Activated T-cell treated with anti-CD3 and anti-CD28 coated beads for 24 hours (primary cell): Measurements from ENCODE around the gene ADGRD1.
"Not testable (repeated sequence)": the region's sequence is repeated elsewhere in the genome, so short reads cannot be mapped to it uniquely, and the experiment has no call there.

Experiments
- DNase-seq: peaks from one replicate; pipeline ENCODE4 v3.0.0-alpha.2; 2020; ENCODE audit warnings: low read depth

ADGRD1 gene

DNA sequence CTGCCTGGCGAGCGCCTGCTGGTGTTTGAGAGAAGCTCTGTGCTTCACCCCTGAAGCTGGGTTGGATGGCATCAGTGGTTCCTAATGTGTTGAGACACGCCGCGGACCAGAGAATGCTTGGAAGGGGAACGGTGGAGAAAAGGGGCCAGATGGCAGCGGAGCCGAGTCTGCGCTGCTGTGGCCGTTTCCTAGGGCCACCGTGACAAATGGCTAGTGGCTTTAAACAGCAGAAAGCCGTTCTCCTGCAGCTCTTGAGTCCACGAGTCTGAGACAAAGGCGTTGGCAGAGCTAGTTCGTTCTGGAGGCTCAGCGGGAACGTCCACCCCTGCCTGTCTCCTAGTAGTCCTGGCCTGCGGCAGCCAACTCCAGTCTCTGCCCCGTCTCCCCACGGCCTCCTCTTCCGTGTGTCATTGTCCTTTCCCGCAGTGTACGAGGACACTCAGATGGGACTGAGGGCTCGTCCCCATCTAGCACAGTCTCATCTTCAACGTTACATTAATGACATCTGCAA lies 103.6 kb downstream of the ADGRD1 start:
- DNase-seq, result no peak

DNA sequence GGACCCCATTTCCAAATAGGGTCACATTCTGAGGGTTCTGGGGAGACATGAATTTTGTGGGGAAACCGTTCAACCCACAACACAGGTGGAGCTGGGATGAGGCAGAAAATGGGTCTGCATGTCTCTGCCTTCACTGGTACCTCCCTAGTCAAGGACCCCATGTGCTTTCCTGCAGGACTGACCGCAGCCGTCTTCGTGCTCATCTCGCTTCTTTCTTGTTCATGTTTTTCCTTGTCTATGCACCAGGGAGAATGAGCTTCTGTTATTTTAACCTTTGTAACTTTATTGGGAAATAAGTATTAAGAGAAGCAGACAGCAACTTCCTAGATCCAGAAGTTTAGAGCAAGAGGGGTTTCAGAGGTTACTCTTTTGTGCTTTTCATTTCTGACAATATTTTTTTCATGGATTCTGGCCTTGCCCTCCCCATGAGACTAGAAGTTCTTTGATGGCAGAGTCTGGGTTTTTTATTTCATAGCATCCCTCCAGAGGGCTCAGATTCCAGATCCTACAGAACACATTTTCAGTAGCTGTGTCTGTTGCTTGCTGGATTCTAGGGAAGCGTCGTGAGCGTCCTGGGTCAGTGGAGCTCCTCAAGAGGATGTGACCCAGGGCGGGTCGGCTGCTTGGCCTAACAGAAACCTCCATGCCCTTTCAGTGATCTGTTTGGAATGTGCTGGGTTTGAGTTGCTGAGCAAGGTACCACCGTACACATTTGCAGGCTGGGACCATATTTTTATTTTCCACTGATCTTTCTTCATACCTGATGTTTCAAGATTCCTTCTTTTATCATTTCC lies 104.2 kb downstream of the ADGRD1 start:
- DNase-seq, result no peak

DNA sequence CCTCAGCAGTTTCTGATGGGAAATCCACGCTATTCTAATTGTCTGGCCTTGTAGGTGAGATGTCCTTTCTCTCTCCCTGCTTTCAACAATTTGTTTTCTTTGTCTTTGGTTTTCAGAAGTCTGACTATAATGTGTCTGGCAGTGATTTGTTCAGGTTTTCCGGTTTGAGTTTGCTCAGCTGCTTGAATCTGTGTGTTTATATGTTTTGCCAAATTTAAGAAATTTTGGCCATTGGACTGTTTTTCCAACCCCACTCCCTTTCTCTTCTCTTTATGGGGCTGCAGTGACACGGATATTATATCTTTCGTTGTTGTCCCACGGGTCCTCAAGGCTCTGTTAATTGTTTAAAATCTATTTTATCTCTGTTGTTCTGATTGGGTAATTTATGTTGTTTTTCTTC lies 105.0 kb downstream of the ADGRD1 start:
- DNase-seq, result no peak

DNA sequence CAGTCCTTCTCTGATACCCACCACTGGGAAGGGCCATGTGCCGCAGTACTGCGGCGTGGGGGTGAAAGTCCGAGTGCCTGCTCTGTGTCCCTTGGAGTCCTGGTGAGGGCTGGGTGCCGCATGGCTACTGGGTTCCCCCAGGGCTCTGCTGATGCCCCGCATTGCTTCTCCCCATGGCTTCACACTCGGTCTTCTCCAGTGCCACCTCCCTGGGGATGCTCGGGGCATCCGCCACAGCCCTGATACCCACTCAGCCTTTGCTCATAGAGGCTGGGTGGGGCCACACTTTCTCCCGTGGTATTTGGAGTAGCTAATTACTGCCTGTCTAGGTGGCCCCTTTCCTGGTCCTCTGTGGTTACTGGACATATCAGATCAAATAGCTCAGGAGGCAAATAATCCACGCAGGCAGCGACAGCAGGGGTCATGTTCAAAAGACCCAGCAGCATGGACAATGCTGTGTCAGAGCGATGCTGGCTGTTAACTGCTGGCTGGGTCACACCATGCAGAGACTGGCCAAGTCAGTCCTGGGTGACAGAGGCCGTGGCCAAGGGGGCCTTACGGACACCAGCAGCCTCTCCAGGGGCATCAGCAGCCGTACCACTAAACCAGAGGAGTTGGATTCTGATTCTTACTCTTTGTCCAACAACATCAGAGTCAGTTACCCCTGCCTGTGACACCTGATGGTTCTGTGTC lies 106.5 kb downstream of the ADGRD1 start:
- DNase-seq, result no peak

DNA sequence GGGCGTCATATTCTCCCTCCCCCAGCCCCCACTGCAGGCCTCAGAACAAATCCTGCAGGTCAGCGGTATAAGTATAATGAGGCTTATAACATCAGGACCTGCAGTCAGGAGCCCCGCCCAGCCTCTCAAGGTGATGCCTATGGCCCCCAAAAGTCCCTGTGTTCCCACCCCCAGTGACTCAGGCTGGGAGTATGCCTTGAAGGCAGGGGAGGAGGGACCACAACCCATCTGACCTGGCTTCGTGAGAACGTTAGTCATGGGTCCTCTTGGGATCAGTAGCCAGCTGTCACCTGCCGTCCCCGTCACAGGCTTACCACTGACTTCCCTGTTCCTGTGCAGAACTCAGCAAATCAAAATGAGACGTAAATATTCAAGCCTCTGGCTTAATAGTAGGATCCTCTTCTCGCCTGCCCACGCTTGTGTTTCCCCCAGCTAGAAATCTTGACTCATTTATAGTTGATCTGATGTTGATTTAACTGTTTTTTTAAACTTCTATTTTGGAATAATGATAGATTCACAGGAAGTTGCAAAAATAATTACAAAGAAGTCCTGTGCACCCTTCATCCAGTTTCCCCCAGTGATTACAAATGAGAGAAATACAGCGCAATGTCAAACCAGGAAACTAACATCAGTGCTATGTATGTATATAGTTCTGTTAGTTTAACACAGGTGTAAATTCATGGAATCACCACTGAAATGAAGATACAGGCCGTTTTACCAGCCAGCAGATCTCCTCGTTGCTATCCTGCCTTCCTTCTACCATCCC lies 107.5 kb downstream of the ADGRD1 start:
- no peak for DNase-seq

DNA sequence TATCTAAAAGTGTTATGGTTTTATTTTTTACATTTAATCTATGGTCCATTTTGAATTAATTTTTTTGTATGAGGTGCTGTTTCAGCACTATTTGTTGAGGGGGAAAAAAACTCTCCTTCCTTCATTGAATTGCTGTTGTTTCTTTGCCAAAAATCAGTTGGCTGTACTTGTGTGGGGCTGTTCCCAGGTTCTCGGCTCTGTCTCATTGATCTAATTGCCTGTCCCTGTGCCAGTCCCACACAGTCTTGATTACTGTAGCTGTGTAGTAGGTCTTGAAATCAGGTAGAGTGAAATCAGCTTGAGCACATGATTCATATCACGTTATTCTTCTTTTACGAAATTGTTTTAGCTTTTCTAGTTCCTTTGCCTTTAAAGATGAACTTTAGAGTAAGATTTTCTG lies 109.7 kb downstream of the ADGRD1 start:
- no peak for DNase-seq

DNA sequence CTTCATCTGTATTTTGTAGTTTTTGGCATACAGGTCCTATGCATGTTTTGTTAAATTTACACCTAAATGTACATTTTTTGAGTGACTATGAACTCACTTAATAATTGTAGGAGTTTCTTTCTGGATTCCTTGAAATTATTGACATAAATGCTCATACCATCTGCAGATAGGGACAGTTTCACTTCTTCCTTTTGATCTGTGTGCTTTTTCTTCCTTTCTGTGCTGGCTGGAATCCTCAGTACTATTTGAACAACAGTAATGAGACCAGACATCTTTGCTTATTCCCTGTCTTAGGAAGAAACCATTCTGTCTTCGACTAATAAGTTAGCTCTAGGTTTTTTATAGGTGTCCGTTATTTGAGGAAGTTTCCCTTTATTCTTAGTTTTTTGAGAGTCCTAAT lies 110.3 kb downstream of the ADGRD1 start:
- DNase-seq, result no peak

DNA sequence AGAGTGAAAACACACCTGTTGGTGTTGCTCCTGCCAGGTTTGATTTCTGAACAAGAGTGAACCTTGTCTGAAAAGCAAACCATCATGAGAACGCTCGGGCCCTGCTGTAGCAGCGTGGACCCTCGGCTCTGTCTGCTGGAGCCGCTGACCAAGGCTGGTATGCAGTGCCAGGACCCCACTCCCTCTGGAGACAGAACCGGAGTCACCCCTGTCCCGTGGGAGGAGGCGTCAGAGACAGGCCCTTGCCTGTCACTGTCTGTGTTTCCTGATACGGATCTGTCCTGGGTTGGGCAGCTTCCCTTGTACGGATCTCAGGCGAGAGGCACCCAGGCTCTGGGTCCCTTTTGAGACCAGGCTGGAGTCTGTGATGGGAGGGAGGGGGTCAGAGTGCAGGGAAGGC lies 111.6 kb downstream of the ADGRD1 start:
- DNase-seq, result no peak

DNA sequence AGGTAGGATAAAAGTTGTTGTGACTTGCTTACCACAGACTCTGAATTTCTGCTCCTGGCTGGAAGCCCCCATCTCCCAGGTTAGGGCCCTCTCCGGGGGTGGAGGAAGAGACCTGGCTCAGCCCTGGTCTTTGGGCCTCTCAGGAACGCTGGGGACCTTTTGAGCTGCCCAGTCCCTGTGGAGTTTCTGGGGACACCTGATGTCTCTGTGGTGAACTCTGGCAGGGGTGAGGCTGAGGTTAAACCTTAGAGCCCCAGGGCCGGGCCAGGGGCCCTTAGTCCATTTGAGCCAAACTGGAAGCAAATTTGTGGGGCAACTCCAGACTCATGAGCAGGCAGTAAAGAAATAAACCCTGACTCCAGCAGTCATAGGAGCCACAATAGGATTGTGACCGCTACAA lies 112.1 kb downstream of the ADGRD1 start:
- DNase-seq, result no peak

DNA sequence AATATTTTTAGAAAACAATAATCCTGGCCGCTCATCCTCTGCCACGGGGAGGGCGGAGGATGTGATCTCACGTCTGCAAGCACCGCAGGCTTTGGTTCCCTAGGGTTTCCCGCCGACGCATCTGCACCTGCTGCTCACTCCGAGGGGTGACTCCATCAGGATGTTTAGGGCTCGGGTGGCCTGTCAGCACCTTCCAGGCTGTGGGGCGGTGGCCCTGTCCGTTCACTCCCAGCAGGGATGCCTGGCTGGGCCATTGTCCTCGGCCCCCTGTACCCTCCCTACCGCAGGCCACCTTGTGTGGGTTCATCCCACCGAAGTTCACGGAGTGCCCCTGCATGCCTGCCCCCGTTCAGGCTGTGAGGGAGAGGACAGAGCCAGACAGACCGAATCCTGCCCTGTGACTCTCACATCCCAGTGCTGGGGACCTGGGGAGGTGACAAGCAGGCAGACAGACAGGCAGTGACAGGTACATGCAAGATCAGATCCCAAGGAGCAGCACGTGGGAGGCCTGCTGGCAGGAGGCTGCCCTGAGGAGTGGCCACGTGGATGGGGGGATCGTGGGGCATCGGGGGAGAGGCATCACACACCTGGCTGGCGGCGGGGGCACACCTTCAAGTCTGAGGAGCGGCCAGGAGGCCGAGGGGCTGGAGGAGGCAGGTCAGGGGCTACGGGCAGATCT lies 112.6 kb downstream of the ADGRD1 start:
- DNase-seq, result no peak

DNA sequence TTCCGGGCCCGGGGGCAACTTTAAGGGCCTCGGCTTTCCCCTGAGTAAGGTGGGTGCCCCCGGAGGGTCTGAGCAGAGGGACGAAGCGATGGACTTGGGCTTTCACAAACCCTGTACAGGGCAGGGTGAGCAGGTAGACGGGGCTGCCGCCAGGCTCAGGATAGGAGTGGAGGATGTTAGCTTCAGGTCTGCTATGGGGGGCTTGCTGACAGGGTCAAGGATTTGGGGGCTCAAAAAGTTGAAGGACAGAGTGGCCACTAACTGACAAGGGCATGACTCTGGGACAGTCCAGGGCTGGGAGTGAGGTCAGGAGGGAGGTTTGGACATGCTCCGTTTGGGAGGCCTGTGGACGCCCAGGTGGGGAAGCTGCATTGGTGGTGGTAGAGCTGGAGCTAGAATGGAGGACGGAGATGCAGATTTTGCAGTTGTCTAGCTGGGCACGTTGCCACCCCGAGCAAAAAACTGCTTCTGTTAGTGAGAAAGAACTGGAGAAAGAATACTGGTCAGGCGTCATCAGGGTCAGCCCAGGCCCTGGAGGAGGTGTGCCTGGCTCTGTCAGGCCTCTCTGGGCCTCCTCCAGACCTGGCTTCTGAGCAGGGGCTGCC lies 113.3 kb downstream of the ADGRD1 start:
- DNase-seq, result no peak

DNA sequence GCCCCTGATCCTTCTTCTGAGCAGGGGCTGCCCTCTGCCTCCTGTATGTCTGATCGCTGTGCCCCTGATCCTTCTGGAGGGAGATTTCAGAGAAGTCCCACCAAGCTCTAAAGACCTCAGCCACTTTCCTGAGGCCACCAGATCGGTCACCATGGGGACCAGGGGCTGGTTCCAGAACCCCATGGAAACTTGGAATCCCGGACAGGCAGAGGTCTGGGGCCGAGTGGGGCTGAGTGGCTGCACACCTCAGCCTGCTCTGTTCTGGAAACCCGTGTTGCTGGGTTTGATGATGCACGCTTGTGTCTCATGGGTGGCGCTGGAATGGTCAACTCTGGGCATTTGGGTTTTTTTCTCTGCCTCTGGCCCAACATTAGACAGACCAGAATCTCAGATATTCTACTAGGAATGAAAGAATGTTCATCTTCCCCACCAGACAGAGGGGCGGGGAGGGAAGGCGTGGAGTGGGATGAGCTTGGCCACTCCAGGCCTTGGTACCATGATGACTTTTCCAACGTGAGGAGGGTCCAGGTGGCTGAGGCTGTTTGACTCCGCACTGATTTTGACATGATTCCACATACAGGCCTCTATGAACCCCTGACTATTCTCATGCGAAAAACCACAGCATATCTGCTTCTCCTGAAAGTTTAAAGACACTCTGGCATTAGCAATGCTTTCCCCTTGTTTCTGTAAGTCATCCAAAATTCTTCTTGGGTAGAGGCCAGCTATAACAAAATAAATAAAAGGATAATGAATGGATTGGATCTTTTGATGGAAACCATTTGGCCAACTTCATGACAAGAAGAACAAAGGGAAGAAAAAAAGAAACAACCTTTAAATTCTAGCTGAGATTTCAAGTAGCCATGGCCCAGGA lies 114.5 kb downstream of the ADGRD1 start:
- no peak for DNase-seq

DNA sequence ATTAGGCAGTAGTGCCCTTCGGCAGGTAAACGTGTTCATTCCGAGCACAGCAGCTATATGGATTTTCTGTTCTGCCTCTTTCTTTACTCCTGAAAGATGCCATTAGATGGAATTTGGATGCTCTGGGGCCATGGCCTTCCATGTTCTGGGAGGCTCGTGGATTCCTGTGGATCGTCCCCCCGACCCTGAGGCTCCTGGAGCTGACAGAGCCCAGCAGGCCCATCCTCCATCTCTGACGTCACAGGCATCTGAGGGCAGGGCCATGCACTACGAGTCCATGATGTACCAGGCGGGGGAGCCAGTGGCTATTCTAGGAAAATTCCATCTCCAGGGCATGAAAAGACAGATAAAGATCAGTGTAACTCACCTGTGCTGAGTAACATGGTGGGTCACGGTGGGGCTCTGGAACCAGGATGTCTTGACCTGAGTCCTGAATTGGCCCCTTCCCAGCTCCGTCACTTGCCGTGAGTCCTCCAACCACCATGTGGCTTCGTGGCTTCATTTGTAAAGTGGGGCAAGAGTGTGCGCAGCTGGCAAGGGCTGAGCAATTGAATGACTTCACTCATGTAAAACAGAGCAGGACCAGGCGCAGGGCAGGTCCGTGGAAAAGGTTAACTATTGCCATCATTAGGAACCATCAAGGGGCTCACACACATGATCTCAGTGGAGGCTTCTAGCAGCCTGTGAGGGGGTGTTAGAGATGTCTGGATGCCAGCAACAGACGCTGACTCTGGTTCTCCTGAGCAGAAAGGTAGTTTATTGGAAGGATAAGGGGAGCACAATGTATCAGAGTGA lies 115.4 kb downstream of the ADGRD1 start:
- DNase-seq, result not testable (repeated sequence)

DNA sequence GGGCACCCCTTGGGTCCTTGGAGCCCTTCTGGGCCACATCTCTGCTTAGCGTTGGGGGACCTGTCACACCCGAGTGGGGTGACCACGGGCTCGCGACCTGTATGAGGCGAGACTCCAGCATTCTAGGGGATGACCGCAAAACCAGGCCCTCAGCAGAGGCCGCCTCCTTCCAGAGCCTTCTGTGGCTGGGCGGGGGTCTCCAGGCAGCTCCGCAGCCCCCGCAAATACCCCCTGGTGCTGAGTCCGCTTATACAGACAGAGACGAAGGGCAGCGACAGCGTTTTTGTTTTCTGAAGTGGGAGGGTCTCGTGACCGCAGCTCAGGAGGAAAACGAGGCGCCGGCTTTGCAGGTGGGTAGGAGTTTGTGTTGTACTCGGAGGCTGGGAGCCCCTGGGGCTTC lies 116.4 kb downstream of the ADGRD1 start:
- DNase-seq, result not testable (repeated sequence)

DNA sequence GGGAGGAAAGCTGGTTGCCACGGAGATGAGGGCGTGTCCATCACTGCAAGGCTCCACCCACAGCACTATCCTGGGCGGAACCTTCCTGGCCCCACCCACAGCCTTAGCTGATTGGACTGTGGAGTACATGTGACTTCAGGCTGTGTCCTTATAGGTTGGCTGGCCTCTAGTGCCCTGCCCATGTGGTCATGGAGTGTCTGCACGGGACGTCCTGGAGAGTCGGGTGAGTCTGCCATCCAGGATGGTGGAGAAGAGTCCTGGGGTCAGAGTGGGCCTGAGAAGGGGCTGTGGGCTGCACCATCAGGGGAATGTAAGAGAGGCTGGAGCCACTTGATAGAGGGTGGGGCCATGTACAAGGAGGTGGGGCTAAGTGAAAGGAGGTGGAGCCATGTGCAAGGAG lies 117.0 kb downstream of the ADGRD1 start:
- not testable (repeated sequence) for DNase-seq

DNA sequence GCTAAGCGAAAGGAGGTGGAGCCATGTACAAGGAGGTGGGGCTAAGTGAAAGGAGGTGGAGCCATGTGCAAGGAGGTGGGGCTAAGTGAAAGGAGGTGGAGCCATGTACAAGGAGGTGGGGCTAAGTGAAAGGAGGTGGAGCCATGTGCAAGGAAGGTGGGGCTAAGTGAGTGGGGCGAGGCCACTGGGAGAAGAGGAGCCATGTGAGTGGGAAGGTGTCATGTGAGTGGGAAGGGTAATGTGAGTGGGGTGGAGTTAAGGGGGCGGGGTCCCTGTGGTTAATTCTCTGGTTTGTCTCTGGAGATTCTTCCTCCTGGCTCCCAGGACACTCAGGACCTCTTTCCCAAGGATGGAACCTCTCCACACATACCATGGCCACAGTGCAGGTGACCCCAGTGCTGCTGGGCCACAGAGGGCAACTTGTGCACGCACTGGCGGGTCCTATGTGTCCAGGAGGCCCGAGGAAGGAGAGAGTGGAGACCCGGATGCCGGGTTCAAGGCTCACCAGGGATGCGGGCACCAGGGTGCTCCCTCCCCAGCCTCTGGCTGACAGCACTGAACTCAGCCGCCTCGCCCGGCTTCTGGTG lies 117.6 kb downstream of the ADGRD1 start:
- DNase-seq, result not testable (repeated sequence)

DNA sequence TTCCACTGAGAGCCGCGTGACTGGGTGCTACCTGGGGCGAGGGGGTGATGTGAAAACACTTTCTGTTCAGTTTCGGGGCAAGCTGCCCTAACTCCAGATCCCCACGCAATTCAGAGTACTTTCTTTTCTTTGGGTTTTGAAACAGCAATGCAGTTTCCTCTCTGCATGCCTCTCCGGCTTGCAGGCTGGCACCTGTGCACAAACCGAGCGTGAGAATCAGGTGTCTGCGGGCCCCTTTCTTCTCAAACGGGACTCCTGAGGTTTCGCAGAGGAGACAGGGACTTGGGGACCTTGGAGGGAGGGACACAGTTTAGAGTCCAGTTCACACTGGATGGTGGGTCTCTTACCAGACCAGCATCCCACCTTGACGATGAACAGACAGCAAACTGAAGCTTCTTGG lies 118.2 kb downstream of the ADGRD1 start:
- DNase-seq, result not testable (repeated sequence)

DNA sequence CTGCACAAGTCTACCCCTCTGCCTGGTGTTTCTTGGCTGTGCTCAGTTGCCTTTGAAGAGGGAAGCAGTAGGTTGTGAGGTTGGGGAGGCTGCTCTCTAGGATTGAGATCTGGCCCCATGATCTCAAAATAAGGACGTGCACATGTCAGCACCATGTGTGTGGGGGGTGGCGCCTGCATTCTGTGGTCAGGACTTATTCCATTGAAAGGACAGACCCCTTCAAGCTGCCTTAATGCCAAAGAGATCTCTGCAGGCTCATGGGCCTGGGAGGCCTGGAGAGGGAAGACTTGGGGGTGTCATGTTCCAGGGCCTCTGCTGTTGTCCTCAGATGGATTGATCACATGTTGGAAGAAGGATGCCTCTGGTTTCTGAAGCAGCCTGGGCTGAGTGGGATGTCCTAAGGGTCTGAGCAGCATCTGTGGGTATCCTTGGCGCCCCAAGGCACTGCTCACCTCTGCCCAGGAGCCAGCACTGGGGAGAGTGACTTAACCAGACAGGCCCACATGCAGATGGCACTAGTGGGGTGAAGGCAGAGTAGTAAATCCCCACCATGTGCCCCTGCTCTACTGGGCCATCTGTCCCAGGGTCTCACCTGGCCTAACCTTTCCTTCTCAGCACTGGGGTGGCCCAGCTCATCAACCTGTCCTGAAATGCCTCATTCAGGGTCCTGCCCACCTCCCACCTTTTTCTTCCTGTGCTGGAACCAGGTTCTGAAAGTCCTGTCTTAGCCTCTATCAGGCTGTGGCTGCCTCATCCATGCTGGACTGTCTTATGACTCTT lies 118.9 kb downstream of the ADGRD1 start:
- DNase-seq, result no peak
